ENCODE measurements around the gene EPAS1. TPM values are rescaled to one million over a fixed set of nuclear protein-coding genes. Genes with fewer than 3 reads are reported as not detected.

EPAS1 gene
- polyA plus RNA-seq, 2 donors = 24.7 to 47.4 TPM

GRCh38 chr2:46353509-46353908 is 56.3 kb downstream of the EPAS1 start:
- Histone ChIP-seq H3K36me3 (ENCODE audit: control insufficient read depth in 2 of 2, insufficient read depth in 2 of 2, low read length in 1 of 2) (peaks cover 4 to 28% of the 10 kb centered on the region in 2 donors), H3K27ac (ENCODE audit: low read depth in 2 of 2, low read length in 1 of 2) (no peak overlapping the region), H3K9me3 (ENCODE audit: control insufficient read depth in 2 of 2, insufficient read depth in 1 of 2, low read depth in 1 of 2, low read length in 1 of 2) (no peaks in the 10 kb centered on the region), H3K27me3 (ENCODE audit: control insufficient read depth in 1 of 2, insufficient read depth in 2 of 2, low read length in 2 of 2) (no peaks in the 10 kb centered on the region), H3K4me1 (ENCODE audit: control insufficient read depth in 2 of 2, insufficient read depth in 2 of 2, low read length in 1 of 2) (peaks cover 2 to 5% of the 10 kb centered on the region in 2 donors), H3K4me3 (ENCODE audit: low read depth in 1 of 2, low read length in 2 of 2) (no peak overlapping the region)
- WGBS, 2 donors = 76 to 90% methylated on average over 6 of the region's 6 CpGs

GRCh38 chr2:46355756-46356155 is 58.5 kb downstream of the EPAS1 start:
- 92 to 94% methylated on average over 3 of the region's 3 CpGs for WGBS, 2 donors
- no peak overlapping the region for H3K27ac ChIP-seq (ENCODE audit: low read depth in 2 of 2, low read length in 1 of 2)
- no peaks in the 10 kb centered on the region for H3K9me3 ChIP-seq (ENCODE audit: control insufficient read depth in 2 of 2, insufficient read depth in 1 of 2, low read depth in 1 of 2, low read length in 1 of 2)
- H3K27me3 ChIP-seq (ENCODE audit: control insufficient read depth in 1 of 2, insufficient read depth in 2 of 2, low read length in 2 of 2) = no peaks in the 10 kb centered on the region
- peaks cover 7 to 25% of the 10 kb centered on the region in 2 donors for H3K36me3 ChIP-seq (ENCODE audit: control insufficient read depth in 2 of 2, insufficient read depth in 2 of 2, low read length in 1 of 2)
- H3K4me3 ChIP-seq (ENCODE audit: low read depth in 1 of 2, low read length in 2 of 2) = no peak overlapping the region
- peaks cover 2 to 5% of the 10 kb centered on the region in 2 donors for H3K4me1 ChIP-seq (ENCODE audit: control insufficient read depth in 2 of 2, insufficient read depth in 2 of 2, low read length in 1 of 2)

- no peaks in the 10 kb centered on the region for H3K9me3 ChIP-seq (ENCODE audit: control insufficient read depth in 2 of 2, insufficient read depth in 1 of 2, low read depth in 1 of 2, low read length in 1 of 2)
- 92 to 95% methylated on average over 1 of the region's 1 CpG for WGBS, 2 donors
- H3K4me3 ChIP-seq (ENCODE audit: low read depth in 1 of 2, low read length in 2 of 2) = no peak overlapping the region
- H3K27ac ChIP-seq (ENCODE audit: low read depth in 2 of 2, low read length in 1 of 2) = no peak overlapping the region
- H3K4me1 ChIP-seq (ENCODE audit: control insufficient read depth in 2 of 2, insufficient read depth in 2 of 2, low read length in 1 of 2) = peaks cover 2 to 5% of the 10 kb centered on the region in 2 donors
- H3K27me3 ChIP-seq (ENCODE audit: control insufficient read depth in 1 of 2, insufficient read depth in 2 of 2, low read length in 2 of 2) = no peaks in the 10 kb centered on the region
- H3K36me3 ChIP-seq (ENCODE audit: control insufficient read depth in 2 of 2, insufficient read depth in 2 of 2, low read length in 1 of 2) = peaks cover 8 to 35% of the 10 kb centered on the region in 2 donors
Observed at GRCh38 chr2:46356991-46357390, 59.8 kb downstream of the EPAS1 start.

GRCh38 chr2:46358713-46359112 is 61.5 kb downstream of the EPAS1 start:
- Histone ChIP-seq H3K4me3 (ENCODE audit: low read depth in 1 of 2, low read length in 2 of 2) (no peak overlapping the region), H3K27ac (ENCODE audit: low read depth in 2 of 2, low read length in 1 of 2) (no peak overlapping the region), H3K9me3 (ENCODE audit: control insufficient read depth in 2 of 2, insufficient read depth in 1 of 2, low read depth in 1 of 2, low read length in 1 of 2) (no peaks in the 10 kb centered on the region), H3K27me3 (ENCODE audit: control insufficient read depth in 1 of 2, insufficient read depth in 2 of 2, low read length in 2 of 2) (no peaks in the 10 kb centered on the region), H3K36me3 (ENCODE audit: control insufficient read depth in 2 of 2, insufficient read depth in 2 of 2, low read length in 1 of 2) (peaks cover 8 to 41% of the 10 kb centered on the region in 2 donors), H3K4me1 (ENCODE audit: control insufficient read depth in 2 of 2, insufficient read depth in 2 of 2, low read length in 1 of 2) (no peaks in the 10 kb centered on the region)
- 96 to 98% methylated on average over 6 of the region's 6 CpGs for WGBS, 2 donors

- 86 to 93% methylated on average over 3 of the region's 3 CpGs for WGBS, 2 donors
- H3K36me3 ChIP-seq (ENCODE audit: control insufficient read depth in 2 of 2, insufficient read depth in 2 of 2, low read length in 1 of 2) = peaks cover 8 to 41% of the 10 kb centered on the region in 2 donors
Observed at GRCh38 chr2:46360303-46360702, 63.1 kb downstream of the EPAS1 start.

GRCh38 chr2:46361920-46362666 is 64.9 kb downstream of the EPAS1 start:
- Histone ChIP-seq H3K36me3 (ENCODE audit: control insufficient read depth in 2 of 2, insufficient read depth in 2 of 2, low read length in 1 of 2) (peaks cover 8 to 30% of the 10 kb centered on the region in 2 donors), H3K27ac (ENCODE audit: low read depth in 2 of 2, low read length in 1 of 2) (no peak overlapping the region), H3K9me3 (ENCODE audit: control insufficient read depth in 2 of 2, insufficient read depth in 1 of 2, low read depth in 1 of 2, low read length in 1 of 2) (no peaks in the 10 kb centered on the region), H3K4me3 (ENCODE audit: low read depth in 1 of 2, low read length in 2 of 2) (no peak overlapping the region), H3K4me1 (ENCODE audit: control insufficient read depth in 2 of 2, insufficient read depth in 2 of 2, low read length in 1 of 2) (no peaks in the 10 kb centered on the region), H3K27me3 (ENCODE audit: control insufficient read depth in 1 of 2, insufficient read depth in 2 of 2, low read length in 2 of 2) (no peaks in the 10 kb centered on the region)
- 88 to 97% methylated on average over 5 to 6 of the region's 6 CpGs for WGBS, 2 donors

More at GRCh38 chr2:46360303-46360702, 63.1 kb downstream of the EPAS1 start:
- no peaks in the 10 kb centered on the region for H3K27me3 ChIP-seq (ENCODE audit: control insufficient read depth in 1 of 2, insufficient read depth in 2 of 2, low read length in 2 of 2)
- H3K27ac ChIP-seq (ENCODE audit: low read depth in 2 of 2, low read length in 1 of 2) = no peak overlapping the region
- no peaks in the 10 kb centered on the region for H3K4me1 ChIP-seq (ENCODE audit: control insufficient read depth in 2 of 2, insufficient read depth in 2 of 2, low read length in 1 of 2)
- no peaks in the 10 kb centered on the region for H3K9me3 ChIP-seq (ENCODE audit: control insufficient read depth in 2 of 2, insufficient read depth in 1 of 2, low read depth in 1 of 2, low read length in 1 of 2)
- no peak overlapping the region for H3K4me3 ChIP-seq (ENCODE audit: low read depth in 1 of 2, low read length in 2 of 2)

GRCh38 chr2:46362667-46363012 is 65.4 kb downstream of the EPAS1 start:
- no peaks in the 10 kb centered on the region for H3K4me1 ChIP-seq (ENCODE audit: control insufficient read depth in 2 of 2, insufficient read depth in 2 of 2, low read length in 1 of 2)
- WGBS, 2 donors = 94% methylated on average over 4 of the region's 4 CpGs
- peaks cover 8 to 29% of the 10 kb centered on the region in 2 donors for H3K36me3 ChIP-seq (ENCODE audit: control insufficient read depth in 2 of 2, insufficient read depth in 2 of 2, low read length in 1 of 2)
- no peaks in the 10 kb centered on the region for H3K9me3 ChIP-seq (ENCODE audit: control insufficient read depth in 2 of 2, insufficient read depth in 1 of 2, low read depth in 1 of 2, low read length in 1 of 2)
- no peaks in the 10 kb centered on the region for H3K27me3 ChIP-seq (ENCODE audit: control insufficient read depth in 1 of 2, insufficient read depth in 2 of 2, low read length in 2 of 2)
- no peak overlapping the region for H3K4me3 ChIP-seq (ENCODE audit: low read depth in 1 of 2, low read length in 2 of 2)
- H3K27ac ChIP-seq (ENCODE audit: low read depth in 2 of 2, low read length in 1 of 2) = no peak overlapping the region

GRCh38 chr2:46363535-46364170 is 66.4 kb downstream of the EPAS1 start:
- no peak overlapping the region for H3K4me3 ChIP-seq (ENCODE audit: low read depth in 1 of 2, low read length in 2 of 2)
- no peaks in the 10 kb centered on the region for H3K9me3 ChIP-seq (ENCODE audit: control insufficient read depth in 2 of 2, insufficient read depth in 1 of 2, low read depth in 1 of 2, low read length in 1 of 2)
- 69 to 70% methylated on average over 4 of the region's 4 CpGs for WGBS, 2 donors
- H3K36me3 ChIP-seq (ENCODE audit: control insufficient read depth in 2 of 2, insufficient read depth in 2 of 2, low read length in 1 of 2) = peaks cover 4 to 24% of the 10 kb centered on the region in 2 donors
- no peaks in the 10 kb centered on the region for H3K4me1 ChIP-seq (ENCODE audit: control insufficient read depth in 2 of 2, insufficient read depth in 2 of 2, low read length in 1 of 2)
- H3K27ac ChIP-seq (ENCODE audit: low read depth in 2 of 2, low read length in 1 of 2) = no peak overlapping the region
- no peaks in the 10 kb centered on the region for H3K27me3 ChIP-seq (ENCODE audit: control insufficient read depth in 1 of 2, insufficient read depth in 2 of 2, low read length in 2 of 2)

- Histone ChIP-seq H3K36me3 (ENCODE audit: control insufficient read depth in 2 of 2, insufficient read depth in 2 of 2, low read length in 1 of 2) (peaks cover 9 to 29% of the 10 kb centered on the region in 2 donors), H3K27me3 (ENCODE audit: control insufficient read depth in 1 of 2, insufficient read depth in 2 of 2, low read length in 2 of 2) (no peaks in the 10 kb centered on the region)
- WGBS, 2 donors = 53 to 57% methylated on average over 4 of the region's 4 CpGs
Observed at GRCh38 chr2:46364797-46365457, 67.7 kb downstream of the EPAS1 start.

More at GRCh38 chr2:46364797-46365457, 67.7 kb downstream of the EPAS1 start:
- no peak overlapping the region for H3K27ac ChIP-seq (ENCODE audit: low read depth in 2 of 2, low read length in 1 of 2)
- no peak overlapping the region for H3K4me3 ChIP-seq (ENCODE audit: low read depth in 1 of 2, low read length in 2 of 2)
- no peaks in the 10 kb centered on the region for H3K4me1 ChIP-seq (ENCODE audit: control insufficient read depth in 2 of 2, insufficient read depth in 2 of 2, low read length in 1 of 2)
- H3K9me3 ChIP-seq (ENCODE audit: control insufficient read depth in 2 of 2, insufficient read depth in 1 of 2, low read depth in 1 of 2, low read length in 1 of 2) = no peaks in the 10 kb centered on the region

Measured in esophagus (tissue), 2 donors.